Activated naive CD8-positive, alpha-beta T cell (primary cell): Measurements from ENCODE around the gene SRRT.
"Not testable (repeated sequence)": the region's sequence is repeated elsewhere in the genome, so short reads cannot be mapped to it uniquely, and the experiment has no call there.

Source experiments
- H3K27ac Mint-ChIP-seq: one replicate; pipeline ENCODE4 v1.8.0; 2021; ENCODE audit warnings: mixed read lengths
- H3K27me3 Mint-ChIP-seq: one replicate; pipeline ENCODE4 v1.8.0; 2021; ENCODE audit warnings: mixed read lengths
- H3K36me3 Mint-ChIP-seq: one replicate; pipeline ENCODE4 v1.8.0; 2021; ENCODE audit warnings: mixed read lengths
- H3K4me1 Mint-ChIP-seq: one replicate; pipeline ENCODE4 v1.8.0; 2021; ENCODE audit warnings: low read depth, mixed read lengths
- H3K4me3 Mint-ChIP-seq: one replicate; pipeline ENCODE4 v1.8.0; 2021; ENCODE audit warnings: mild to moderate bottlenecking, mixed read lengths
- H3K9me3 Mint-ChIP-seq: one replicate; pipeline ENCODE4 v1.8.0; 2021; ENCODE audit warnings: low read depth, mixed read lengths

The SRRT gene

GRCh38 chr7:100840470-100841100 lies 34.3 kb upstream of the SRRT start:
- Mint-ChIP-seq H3K36me3 (no peaks in the 10 kb centered on the region), H3K4me3 (no peak overlapping the region), H3K4me1 (peaks cover 9% of the 10 kb centered on the region), H3K27me3 (no peaks in the 10 kb centered on the region), H3K9me3 (no peaks in the 10 kb centered on the region), H3K27ac (peak overlapping the region; percentile 11)

- Mint-ChIP-seq H3K4me3 (no peak overlapping the region), H3K4me1 (peaks cover 5% of the 10 kb centered on the region), H3K27ac (no peak overlapping the region), H3K27me3 (no peaks in the 10 kb centered on the region), H3K36me3 (peaks cover 4% of the 10 kb centered on the region), H3K9me3 (no peaks in the 10 kb centered on the region)
Observed at GRCh38 chr7:100847360-100847759, 27.5 kb upstream of the SRRT start.

GRCh38 chr7:100852048-100852872 lies 22.6 kb upstream of the SRRT start, which contains the start of gene SLC12A9:
SLC12A9 (plus strand) TSS chr7:100852713; CDS start chr7:100854198, 1,485 bp downstream.
- peaks cover 3% of the 10 kb centered on the region for H3K36me3 Mint-ChIP-seq
- H3K27ac Mint-ChIP-seq, result peak within 1 kb of the TSS; percentile 90
- peak within 1 kb of the TSS; percentile 92 for H3K4me3 Mint-ChIP-seq
- peaks cover 13% of the 10 kb centered on the region for H3K4me1 Mint-ChIP-seq
- H3K9me3 Mint-ChIP-seq, result no peaks in the 10 kb centered on the region
- H3K27me3 Mint-ChIP-seq, result no peaks in the 10 kb centered on the region

GRCh38 chr7:100854146-100854895 lies 20.6 kb upstream of the SRRT start:
- H3K27me3 Mint-ChIP-seq, result no peaks in the 10 kb centered on the region
- H3K4me3 Mint-ChIP-seq, result peak overlapping the region; percentile 92
- no peaks in the 10 kb centered on the region for H3K36me3 Mint-ChIP-seq
- H3K4me1 Mint-ChIP-seq, result peaks cover 13% of the 10 kb centered on the region
- peak overlapping the region; percentile 22 for H3K27ac Mint-ChIP-seq
- no peaks in the 10 kb centered on the region for H3K9me3 Mint-ChIP-seq

GRCh38 chr7:100854899-100855298 lies 20.0 kb upstream of the SRRT start:
- Mint-ChIP-seq H3K4me1 (peaks cover 13% of the 10 kb centered on the region), H3K4me3 (peak overlapping the region; percentile 17)
- H3K27me3 Mint-ChIP-seq, H3K9me3 Mint-ChIP-seq, H3K27ac Mint-ChIP-seq, H3K36me3 Mint-ChIP-seq: not testable (repeated sequence)

GRCh38 chr7:100855515-100855914 lies 19.4 kb upstream of the SRRT start:
- no peak overlapping the region for H3K27ac Mint-ChIP-seq
- H3K27me3 Mint-ChIP-seq, result no peaks in the 10 kb centered on the region
- no peak overlapping the region for H3K4me3 Mint-ChIP-seq
- H3K9me3 Mint-ChIP-seq, result no peaks in the 10 kb centered on the region
- H3K36me3 Mint-ChIP-seq, result peaks cover 4% of the 10 kb centered on the region
- peaks cover 13% of the 10 kb centered on the region for H3K4me1 Mint-ChIP-seq

GRCh38 chr7:100856871-100857282 lies 18.0 kb upstream of the SRRT start:
- Mint-ChIP-seq H3K9me3 (no peaks in the 10 kb centered on the region), H3K36me3 (peaks cover 4% of the 10 kb centered on the region), H3K4me1 (peaks cover 10% of the 10 kb centered on the region), H3K27me3 (no peaks in the 10 kb centered on the region), H3K4me3 (no peak overlapping the region), H3K27ac (no peak overlapping the region)

- Mint-ChIP-seq H3K9me3 (no peaks in the 10 kb centered on the region), H3K4me1 (peaks cover 1% of the 10 kb centered on the region), H3K27me3 (no peaks in the 10 kb centered on the region), H3K4me3 (no peak overlapping the region), H3K27ac (no peak overlapping the region), H3K36me3 (peaks cover 7% of the 10 kb centered on the region)
Observed at GRCh38 chr7:100859856-100860255, 15.0 kb upstream of the SRRT start.

GRCh38 chr7:100860702-100861615 lies 13.9 kb upstream of the SRRT start:
- Mint-ChIP-seq H3K4me3 (no peak overlapping the region), H3K9me3 (no peaks in the 10 kb centered on the region), H3K27me3 (no peaks in the 10 kb centered on the region), H3K36me3 (peaks cover 7% of the 10 kb centered on the region), H3K4me1 (peaks cover 5% of the 10 kb centered on the region), H3K27ac (no peak overlapping the region)

GRCh38 chr7:100861616-100861985 lies 13.3 kb upstream of the SRRT start:
- Mint-ChIP-seq H3K27me3 (no peaks in the 10 kb centered on the region), H3K4me3 (no peak overlapping the region), H3K36me3 (peaks cover 7% of the 10 kb centered on the region), H3K27ac (no peak overlapping the region), H3K9me3 (no peaks in the 10 kb centered on the region), H3K4me1 (peaks cover 5% of the 10 kb centered on the region)

- no peak overlapping the region for H3K4me3 Mint-ChIP-seq
Observed at GRCh38 chr7:100863406-100863950, 11.4 kb upstream of the SRRT start.

GRCh38 chr7:100864263-100864845 lies 10.5 kb upstream of the SRRT start:
- H3K36me3 Mint-ChIP-seq, result peaks cover 7% of the 10 kb centered on the region
- H3K4me3 Mint-ChIP-seq, result no peak overlapping the region
- H3K4me1 Mint-ChIP-seq, result peaks cover 12% of the 10 kb centered on the region
- no peaks in the 10 kb centered on the region for H3K9me3 Mint-ChIP-seq
- H3K27ac Mint-ChIP-seq, result peak overlapping the region; percentile 22
- no peaks in the 10 kb centered on the region for H3K27me3 Mint-ChIP-seq

More at GRCh38 chr7:100863406-100863950, 11.4 kb upstream of the SRRT start:
- Mint-ChIP-seq H3K27ac (no peak overlapping the region), H3K9me3 (no peaks in the 10 kb centered on the region), H3K27me3 (no peaks in the 10 kb centered on the region), H3K4me1 (peaks cover 12% of the 10 kb centered on the region), H3K36me3 (peaks cover 7% of the 10 kb centered on the region)

GRCh38 chr7:100865372-100865911 lies 9.5 kb upstream of the SRRT start:
- Mint-ChIP-seq H3K36me3 (peaks cover 3% of the 10 kb centered on the region), H3K27me3 (no peaks in the 10 kb centered on the region), H3K27ac (peak overlapping the region; percentile 54), H3K9me3 (no peaks in the 10 kb centered on the region), H3K4me3 (peak overlapping the region; percentile 49), H3K4me1 (peaks cover 12% of the 10 kb centered on the region)
